DND-41 (cell line): ENCODE data around the gene FARP1.

Source experiments
- CTCF ChIP-seq: IDR thresholded peaks from 2 replicates; pipeline ENCODE4 v1.5.1; 2012; ENCODE audit warnings: borderline replicate concordance, low read length, moderate library complexity, mild to moderate bottlenecking; ENCODE audit not compliant: poor library complexity, severe bottlenecking; ENCODE audit errors: extremely low read depth
- EZH2 ChIP-seq: IDR thresholded peaks from 3 replicates; pipeline ENCODE4 v1.6.1; 2012; ENCODE audit warnings: borderline replicate concordance, low read depth, mild to moderate bottlenecking, moderate library complexity, low read length, inconsistent platforms; ENCODE audit not compliant: severe bottlenecking

GRCh38 chr13:98293103-98293502 lies 150.2 kb downstream of the FARP1 start:
- TF ChIP-seq CTCF = no peak
- no peak for TF ChIP-seq EZH2
